Astrocyte (in vitro differentiated cells and primary cell): ENCODE data around the gene ENSA.
"Not testable (repeated sequence)": the region's sequence is repeated elsewhere in the genome, so short reads cannot be mapped to it uniquely, and the experiment has no call there.

Experiments used
- EZH2 ChIP-seq: IDR thresholded peaks from 2 replicates; pipeline ENCODE4 v1.6.1; 2012; ENCODE audit warnings: mild to moderate bottlenecking, low read length, inconsistent platforms; ENCODE audit not compliant: insufficient read depth
- TF ChIP-seq, protein P1 (sequence below): IDR thresholded peaks from 2 replicates; pipeline ENCODE4 v1.5.1; 2011; ENCODE audit warnings: low read depth, mild to moderate bottlenecking, inconsistent platforms, low read length, moderate library complexity; ENCODE audit not compliant: insufficient read depth

DNA sequence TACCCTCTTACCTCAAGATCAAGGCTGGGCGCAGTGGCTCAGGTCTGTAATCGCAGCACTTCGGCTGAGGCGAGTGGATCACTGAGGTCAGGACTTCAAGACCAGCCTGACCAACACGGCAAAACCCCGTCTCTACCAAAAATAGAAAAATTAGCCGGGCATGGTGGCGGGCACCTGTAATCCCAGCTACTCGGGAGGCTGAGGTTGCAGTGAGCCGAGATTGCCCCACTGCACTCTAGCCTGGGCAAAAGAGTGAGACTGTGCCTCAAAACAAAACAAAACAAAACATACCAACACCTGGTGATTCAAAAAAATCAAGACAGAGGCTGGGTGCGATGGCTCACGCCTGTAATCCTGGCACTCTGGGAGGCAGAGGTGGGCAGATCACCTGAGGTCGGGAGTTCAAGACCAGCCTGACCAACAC is 55.8 kb downstream of the ENSA start:
- TF ChIP-seq, protein P1, sequence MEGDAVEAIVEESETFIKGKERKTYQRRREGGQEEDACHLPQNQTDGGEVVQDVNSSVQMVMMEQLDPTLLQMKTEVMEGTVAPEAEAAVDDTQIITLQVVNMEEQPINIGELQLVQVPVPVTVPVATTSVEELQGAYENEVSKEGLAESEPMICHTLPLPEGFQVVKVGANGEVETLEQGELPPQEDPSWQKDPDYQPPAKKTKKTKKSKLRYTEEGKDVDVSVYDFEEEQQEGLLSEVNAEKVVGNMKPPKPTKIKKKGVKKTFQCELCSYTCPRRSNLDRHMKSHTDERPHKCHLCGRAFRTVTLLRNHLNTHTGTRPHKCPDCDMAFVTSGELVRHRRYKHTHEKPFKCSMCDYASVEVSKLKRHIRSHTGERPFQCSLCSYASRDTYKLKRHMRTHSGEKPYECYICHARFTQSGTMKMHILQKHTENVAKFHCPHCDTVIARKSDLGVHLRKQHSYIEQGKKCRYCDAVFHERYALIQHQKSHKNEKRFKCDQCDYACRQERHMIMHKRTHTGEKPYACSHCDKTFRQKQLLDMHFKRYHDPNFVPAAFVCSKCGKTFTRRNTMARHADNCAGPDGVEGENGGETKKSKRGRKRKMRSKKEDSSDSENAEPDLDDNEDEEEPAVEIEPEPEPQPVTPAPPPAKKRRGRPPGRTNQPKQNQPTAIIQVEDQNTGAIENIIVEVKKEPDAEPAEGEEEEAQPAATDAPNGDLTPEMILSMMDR = not testable (repeated sequence)
- not testable (repeated sequence) for TF ChIP-seq EZH2
